ENCODE measurements around the gene FNDC5.

Gene FNDC5

GRCh38 chr1:32897082-32898049 is 26.7 kb upstream of the FNDC5 start:
- Histone ChIP-seq H3K4me1 (ENCODE audit: control extremely low read depth in 1 of 4, control insufficient read depth in 4 of 4, insufficient read depth in 4 of 4, low read length in 3 of 4) (peaks cover 0 to 25% (median 19%) of the 10 kb centered on the region in 4 experiments), H3K27ac (ENCODE audit: insufficient read depth in 1 of 2, low read depth in 1 of 2, low read length in 2 of 2, poor library complexity in 1 of 2, severe bottlenecking in 2 of 2) (no peak overlapping the region), H3K36me3 (ENCODE audit: control insufficient read depth in 4 of 4, insufficient read depth in 4 of 4, low read length in 3 of 4) (no peaks in the 10 kb centered on the region), H3K4me3 (ENCODE audit: control insufficient read depth in 1 of 7, extremely low read depth in 1 of 7, insufficient read depth in 4 of 7, low read depth in 2 of 7, low read length in 6 of 7) (no peak overlapping the region), H3K27me3 (replicated peaks in 2 of 5; ENCODE audit: control insufficient read depth in 4 of 5, insufficient read depth in 5 of 5, low read length in 4 of 5) (peaks cover 4 to 88% (median 25%) of the 10 kb centered on the region in 5 experiments), H3K9me3 (ENCODE audit: control extremely low read depth in 1 of 5, control insufficient read depth in 4 of 5, insufficient read depth in 2 of 5, low read depth in 1 of 5, low read length in 4 of 5) (peaks cover 0 to 4% (median 0%) of the 10 kb centered on the region in 5 experiments)
- 93% methylated on average over 11 of the region's 11 CpGs for WGBS (ENCODE audit: insufficient coverage)
- POLR2A ChIA-PET, result no interaction called here
- DNase-seq, result no peak
- CTCF ChIA-PET, result interaction anchor here (0.8 to 1.5 kb wide), 4 partner anchors 9 to 110 kb away, joined by 3 to 5 read pairs (median 4); no protein-coding TSS in a partner anchor

DNA sequence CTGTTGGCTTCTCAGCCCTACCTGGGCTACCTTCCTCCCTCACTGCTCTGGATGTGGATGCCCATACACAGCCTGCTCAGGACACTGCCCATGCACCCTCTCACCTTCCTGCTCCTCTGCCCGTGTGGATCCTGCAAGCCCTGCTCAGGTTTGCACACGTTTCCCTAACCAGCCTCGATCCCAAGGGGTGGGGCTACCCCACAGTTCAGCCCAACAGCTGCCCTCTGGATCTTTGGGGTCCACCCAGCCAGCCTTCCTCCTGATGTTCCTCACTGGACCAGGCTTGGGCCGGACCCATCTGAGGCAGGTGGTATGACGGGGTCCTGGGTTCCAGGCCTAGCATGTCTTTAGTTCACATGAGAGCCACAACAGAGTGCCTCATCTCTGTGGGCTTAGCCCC is 25.7 kb upstream of the FNDC5 start:
- Histone ChIP-seq H3K27ac (ENCODE audit: insufficient read depth in 1 of 2, low read depth in 1 of 2, low read length in 2 of 2, poor library complexity in 1 of 2, severe bottlenecking in 2 of 2) (no peak overlapping the region), H3K9me3 (ENCODE audit: control extremely low read depth in 1 of 5, control insufficient read depth in 4 of 5, insufficient read depth in 2 of 5, low read depth in 1 of 5, low read length in 4 of 5) (peaks cover 0 to 5% (median 0%) of the 10 kb centered on the region in 5 experiments), H3K4me3 (ENCODE audit: control insufficient read depth in 1 of 7, extremely low read depth in 1 of 7, insufficient read depth in 4 of 7, low read depth in 2 of 7, low read length in 6 of 7) (no peak overlapping the region), H3K36me3 (ENCODE audit: control insufficient read depth in 4 of 4, insufficient read depth in 4 of 4, low read length in 3 of 4) (no peaks in the 10 kb centered on the region), H3K27me3 (replicated peaks in 2 of 5; ENCODE audit: control insufficient read depth in 4 of 5, insufficient read depth in 5 of 5, low read length in 4 of 5) (peaks cover 0 to 88% (median 31%) of the 10 kb centered on the region in 5 experiments), H3K4me1 (ENCODE audit: control extremely low read depth in 1 of 4, control insufficient read depth in 4 of 4, insufficient read depth in 4 of 4, low read length in 3 of 4) (peaks cover 0 to 23% (median 16%) of the 10 kb centered on the region in 4 experiments)
- ChIA-PET CTCF (interaction anchor here (0.8 to 1.4 kb wide), 2 partner anchors 8 to 111 kb away, joined by 3 to 5 read pairs; no protein-coding TSS in a partner anchor), POLR2A (no interaction called here)
- DNase-seq, result no peak
- 100% methylated on average over 4 of the region's 5 CpGs for WGBS (ENCODE audit: insufficient coverage)

- H3K4me1 ChIP-seq (ENCODE audit: control extremely low read depth in 1 of 4, control insufficient read depth in 4 of 4, insufficient read depth in 4 of 4, low read length in 3 of 4), result peaks cover 0 to 17% (median 11%) of the 10 kb centered on the region in 4 experiments
- no peak for DNase-seq
- H3K27ac ChIP-seq (ENCODE audit: insufficient read depth in 1 of 2, low read depth in 1 of 2, low read length in 2 of 2, poor library complexity in 1 of 2, severe bottlenecking in 2 of 2), result no peak overlapping the region
- H3K4me3 ChIP-seq (ENCODE audit: control insufficient read depth in 1 of 7, extremely low read depth in 1 of 7, insufficient read depth in 4 of 7, low read depth in 2 of 7, low read length in 6 of 7), result no peak overlapping the region
- WGBS (ENCODE audit: insufficient coverage), result 92% methylated on average over 23 of the region's 26 CpGs
- H3K9me3 ChIP-seq (ENCODE audit: control extremely low read depth in 1 of 5, control insufficient read depth in 4 of 5, insufficient read depth in 2 of 5, low read depth in 1 of 5, low read length in 4 of 5), result peaks cover 0 to 5% (median 0%) of the 10 kb centered on the region in 5 experiments
- ChIA-PET POLR2A (no interaction called here), CTCF (interaction anchor here (0.9 to 1.4 kb wide), 3 partner anchors 7 to 37 kb away, joined by 3 to 6 read pairs (median 5); partner anchors contain the start of gene HPCA)
- H3K36me3 ChIP-seq (ENCODE audit: control insufficient read depth in 4 of 4, insufficient read depth in 4 of 4, low read length in 3 of 4), result no peaks in the 10 kb centered on the region
- H3K27me3 ChIP-seq (replicated peaks in 2 of 5; ENCODE audit: control insufficient read depth in 4 of 5, insufficient read depth in 5 of 5, low read length in 4 of 5), result peaks cover 0 to 89% (median 37%) of the 10 kb centered on the region in 5 experiments
These were observed 24.9 kb upstream of the FNDC5 start for GRCh38 chr1:32895325-32896215.

DNA sequence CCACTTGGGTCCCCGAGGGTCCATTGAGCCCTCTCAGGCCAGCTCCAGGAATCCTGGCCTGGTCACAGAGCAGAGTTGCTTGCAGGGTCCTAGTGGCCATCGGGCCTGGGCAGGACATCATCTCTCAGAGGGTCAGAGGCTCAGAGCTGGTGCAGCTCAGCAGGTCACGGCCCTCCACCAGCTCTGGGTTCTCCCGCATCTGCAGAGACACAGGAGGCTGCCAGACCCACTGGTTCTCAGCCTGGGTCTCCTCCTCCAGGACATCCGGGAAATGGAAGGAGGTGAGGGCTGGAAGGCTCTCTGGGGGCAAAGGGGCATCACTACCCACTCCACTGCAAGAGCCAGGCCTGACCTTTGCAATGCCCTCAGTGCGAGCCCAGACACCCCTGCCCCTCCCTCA is 24.0 kb upstream of the FNDC5 start:
- Histone ChIP-seq H3K9me3 (ENCODE audit: control extremely low read depth in 1 of 5, control insufficient read depth in 4 of 5, insufficient read depth in 2 of 5, low read depth in 1 of 5, low read length in 4 of 5) (peaks cover 0 to 5% (median 0%) of the 10 kb centered on the region in 5 experiments), H3K36me3 (ENCODE audit: control insufficient read depth in 4 of 4, insufficient read depth in 4 of 4, low read length in 3 of 4) (no peaks in the 10 kb centered on the region), H3K4me3 (ENCODE audit: control insufficient read depth in 1 of 7, extremely low read depth in 1 of 7, insufficient read depth in 4 of 7, low read depth in 2 of 7, low read length in 6 of 7) (no peak overlapping the region), H3K27ac (ENCODE audit: insufficient read depth in 1 of 2, low read depth in 1 of 2, low read length in 2 of 2, poor library complexity in 1 of 2, severe bottlenecking in 2 of 2) (no peak overlapping the region), H3K4me1 (ENCODE audit: control extremely low read depth in 1 of 4, control insufficient read depth in 4 of 4, insufficient read depth in 4 of 4, low read length in 3 of 4) (peaks cover 0 to 16% (median 11%) of the 10 kb centered on the region in 4 experiments), H3K27me3 (replicated peaks in 2 of 5; ENCODE audit: control insufficient read depth in 4 of 5, insufficient read depth in 5 of 5, low read length in 4 of 5) (peaks cover 0 to 89% (median 34%) of the 10 kb centered on the region in 5 experiments)
- POLR2A ChIA-PET, result no interaction called here
- DNase-seq, result no peak
- WGBS (ENCODE audit: insufficient coverage), result 100% methylated on average over 6 of the region's 6 CpGs
- CTCF ChIA-PET, result interaction anchor here (0.9 to 2.5 kb wide), 3 partner anchors 8 to 37 kb away, joined by 3 to 8 read pairs (median 6); partner anchors contain the start of gene HPCA

DNA sequence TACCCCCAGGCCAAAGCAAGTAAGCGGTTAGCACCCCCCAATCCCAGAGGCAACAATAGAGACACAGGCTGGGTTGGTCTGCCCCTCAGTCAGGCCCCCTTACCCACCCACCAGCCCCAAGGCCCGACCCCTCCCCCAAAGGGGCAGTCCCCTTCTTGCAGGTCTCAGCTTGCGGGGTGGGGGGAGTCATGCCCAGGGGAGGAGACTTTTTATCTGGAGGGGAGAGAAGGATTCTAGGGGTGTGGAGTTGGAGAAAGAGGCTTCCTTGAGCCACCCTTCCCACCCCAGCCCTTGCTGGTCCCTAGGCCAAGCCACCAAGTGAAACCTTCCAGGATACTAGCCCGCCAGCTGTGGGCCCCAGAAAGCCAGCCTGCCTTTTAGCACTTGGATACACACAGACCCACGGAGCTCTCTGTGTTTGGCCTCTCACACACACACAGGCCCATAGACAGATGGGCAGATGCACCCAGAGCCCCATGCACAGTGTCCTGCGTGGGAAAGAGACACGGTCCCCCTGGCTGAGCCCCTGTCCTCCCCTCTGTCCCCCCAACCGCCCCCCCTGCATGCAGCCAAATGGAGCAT is 23.4 kb upstream of the FNDC5 start:
- Histone ChIP-seq H3K36me3 (ENCODE audit: control insufficient read depth in 4 of 4, insufficient read depth in 4 of 4, low read length in 3 of 4) (no peaks in the 10 kb centered on the region), H3K9me3 (ENCODE audit: control extremely low read depth in 1 of 5, control insufficient read depth in 4 of 5, insufficient read depth in 2 of 5, low read depth in 1 of 5, low read length in 4 of 5) (peaks cover 0 to 5% (median 0%) of the 10 kb centered on the region in 5 experiments), H3K4me3 (ENCODE audit: control insufficient read depth in 1 of 7, extremely low read depth in 1 of 7, insufficient read depth in 4 of 7, low read depth in 2 of 7, low read length in 6 of 7) (no peak overlapping the region), H3K4me1 (ENCODE audit: control extremely low read depth in 1 of 4, control insufficient read depth in 4 of 4, insufficient read depth in 4 of 4, low read length in 3 of 4) (peaks cover 0 to 16% (median 11%) of the 10 kb centered on the region in 4 experiments), H3K27me3 (replicated peaks in 2 of 5; ENCODE audit: control insufficient read depth in 4 of 5, insufficient read depth in 5 of 5, low read length in 4 of 5) (peaks cover 0 to 88% (median 39%) of the 10 kb centered on the region in 5 experiments), H3K27ac (ENCODE audit: insufficient read depth in 1 of 2, low read depth in 1 of 2, low read length in 2 of 2, poor library complexity in 1 of 2, severe bottlenecking in 2 of 2) (no peak overlapping the region)
- DNase-seq, result no peak
- 100% methylated on average over 1 of the region's 8 CpGs for WGBS (ENCODE audit: insufficient coverage)
- CTCF ChIA-PET, result interaction anchor here (1.1 to 5.2 kb wide), 3 partner anchors 18 to 43 kb away, joined by 3 to 23 read pairs (median 8); no protein-coding TSS in a partner anchor
- POLR2A ChIA-PET, result no interaction called here

DNA sequence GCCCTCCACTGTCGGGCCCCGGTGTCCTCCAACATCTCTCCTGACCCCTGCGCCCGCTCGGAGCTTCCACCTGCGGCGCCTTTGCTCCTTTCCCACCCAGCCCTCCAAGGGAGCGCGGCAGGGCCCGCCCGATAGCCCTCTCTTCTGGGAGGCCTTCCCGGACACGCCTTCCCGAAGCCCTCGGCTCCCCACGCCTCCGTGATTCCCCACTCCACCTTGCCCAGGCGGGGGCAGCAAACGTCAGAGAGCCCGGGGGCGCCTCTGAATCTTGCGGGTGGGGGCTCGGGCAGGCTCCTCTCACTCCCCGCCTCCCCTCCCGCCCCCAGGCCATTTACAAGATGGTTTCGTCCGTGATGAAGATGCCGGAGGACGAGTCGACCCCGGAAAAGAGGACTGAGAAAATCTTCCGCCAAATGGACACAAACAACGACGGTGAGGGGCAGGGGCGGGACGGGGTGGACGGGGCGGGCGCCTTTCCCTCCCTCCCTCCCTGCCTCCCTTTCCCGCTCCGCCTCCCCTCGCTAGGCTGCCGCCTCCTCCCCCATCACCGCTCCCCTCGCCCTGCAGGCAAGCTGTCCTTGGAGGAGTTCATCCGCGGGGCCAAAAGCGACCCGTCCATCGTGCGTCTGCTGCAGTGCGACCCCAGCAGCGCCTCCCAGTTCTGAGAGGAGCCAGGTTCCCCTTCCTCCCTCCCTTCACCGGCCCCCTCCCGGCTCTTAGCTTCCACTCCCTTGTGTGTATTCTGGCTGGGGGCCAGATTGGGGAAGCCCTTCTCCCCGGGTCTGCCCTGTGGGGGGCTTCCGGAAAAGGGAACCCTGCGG is 22.7 kb upstream of the FNDC5 start:
- CTCF ChIA-PET, result interaction anchor here (0.8 to 5.2 kb wide), 10 partner anchors 12 to 193 kb away, joined by 3 to 23 read pairs (median 6); no protein-coding TSS in a partner anchor
- no peak for DNase-seq
- WGBS (ENCODE audit: insufficient coverage), result 1% methylated on average over 46 of the region's 58 CpGs

More for the DNA sequence above, 22.7 kb upstream of the FNDC5 start:
- H3K27ac ChIP-seq (ENCODE audit: insufficient read depth in 1 of 2, low read depth in 1 of 2, low read length in 2 of 2, poor library complexity in 1 of 2, severe bottlenecking in 2 of 2), result no peak overlapping the region
- no peaks in the 10 kb centered on the region for H3K36me3 ChIP-seq (ENCODE audit: control insufficient read depth in 4 of 4, insufficient read depth in 4 of 4, low read length in 3 of 4)
- H3K4me3 ChIP-seq (ENCODE audit: control insufficient read depth in 1 of 7, extremely low read depth in 1 of 7, insufficient read depth in 4 of 7, low read depth in 2 of 7, low read length in 6 of 7), result peak overlapping the region in 6 of 7 experiments; percentile 6 to 67 (median 40)
- H3K4me1 ChIP-seq (ENCODE audit: control extremely low read depth in 1 of 4, control insufficient read depth in 4 of 4, insufficient read depth in 4 of 4, low read length in 3 of 4), result peaks cover 0 to 16% (median 11%) of the 10 kb centered on the region in 4 experiments
- H3K27me3 ChIP-seq (replicated peaks in 2 of 5; ENCODE audit: control insufficient read depth in 4 of 5, insufficient read depth in 5 of 5, low read length in 4 of 5), result peaks cover 0 to 89% (median 41%) of the 10 kb centered on the region in 5 experiments
- POLR2A ChIA-PET, result no interaction called here
- H3K9me3 ChIP-seq (ENCODE audit: control extremely low read depth in 1 of 5, control insufficient read depth in 4 of 5, insufficient read depth in 2 of 5, low read depth in 1 of 5, low read length in 4 of 5), result peaks cover 0 to 5% (median 0%) of the 10 kb centered on the region in 5 experiments

All from common myeloid progenitor, CD34-positive (primary cell).